ENCODE data around the gene CHPT1. TPM values are rescaled to one million over a fixed set of nuclear protein-coding genes. Genes with fewer than 3 reads are reported as not detected.

CHPT1 gene
- total and polyA plus RNA-seq, 12 donors: 42.2 to 215 (median 108) TPM

DNA sequence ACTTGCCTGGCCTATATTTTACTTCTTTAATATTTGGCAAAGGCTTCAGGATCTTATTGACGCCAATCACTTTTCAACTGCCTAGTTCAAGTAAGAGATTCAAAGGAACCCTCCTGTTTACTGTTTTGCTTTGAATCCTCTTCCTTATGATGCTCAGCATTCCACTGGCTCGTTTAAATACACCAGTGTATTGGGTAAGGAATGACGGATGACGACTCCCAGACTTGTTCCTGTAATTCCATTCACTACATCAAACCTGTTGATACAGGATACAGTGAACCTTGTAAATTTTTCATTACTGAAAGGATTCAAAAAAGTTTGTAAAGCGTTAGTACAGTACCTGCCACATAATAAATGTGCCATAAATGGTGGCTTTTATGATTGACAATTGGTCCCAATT lies 43.5 kb downstream of the CHPT1 start:
- 81 to 83% methylated on average over 5 of the region's 5 CpGs for WGBS, 2 donors
- ATAC-seq (no peak), DNase-seq (no peak)
- Histone ChIP-seq H3K27ac (no peak overlapping the region), H3K27me3 (no peaks in the 10 kb centered on the region), H3K4me1 (peaks cover 0 to 2% (median 0%) of the 10 kb centered on the region in 9 donors), H3K4me3 (no peak overlapping the region), H3K36me3 (peaks cover 0 to 98% (median 20%) of the 10 kb centered on the region in 9 donors), H3K9me3 (no peaks in the 10 kb centered on the region)
- TF ChIP-seq, protein P1, sequence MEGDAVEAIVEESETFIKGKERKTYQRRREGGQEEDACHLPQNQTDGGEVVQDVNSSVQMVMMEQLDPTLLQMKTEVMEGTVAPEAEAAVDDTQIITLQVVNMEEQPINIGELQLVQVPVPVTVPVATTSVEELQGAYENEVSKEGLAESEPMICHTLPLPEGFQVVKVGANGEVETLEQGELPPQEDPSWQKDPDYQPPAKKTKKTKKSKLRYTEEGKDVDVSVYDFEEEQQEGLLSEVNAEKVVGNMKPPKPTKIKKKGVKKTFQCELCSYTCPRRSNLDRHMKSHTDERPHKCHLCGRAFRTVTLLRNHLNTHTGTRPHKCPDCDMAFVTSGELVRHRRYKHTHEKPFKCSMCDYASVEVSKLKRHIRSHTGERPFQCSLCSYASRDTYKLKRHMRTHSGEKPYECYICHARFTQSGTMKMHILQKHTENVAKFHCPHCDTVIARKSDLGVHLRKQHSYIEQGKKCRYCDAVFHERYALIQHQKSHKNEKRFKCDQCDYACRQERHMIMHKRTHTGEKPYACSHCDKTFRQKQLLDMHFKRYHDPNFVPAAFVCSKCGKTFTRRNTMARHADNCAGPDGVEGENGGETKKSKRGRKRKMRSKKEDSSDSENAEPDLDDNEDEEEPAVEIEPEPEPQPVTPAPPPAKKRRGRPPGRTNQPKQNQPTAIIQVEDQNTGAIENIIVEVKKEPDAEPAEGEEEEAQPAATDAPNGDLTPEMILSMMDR (IDR thresholded peaks at IDR 0.05): no peak
- intact Hi-C loops (cut with DNase I): loop anchor here in 1 of 10 donors (10.0 kb wide), 1 partner anchor 326 kb away; no protein-coding TSS in a partner anchor

DNA sequence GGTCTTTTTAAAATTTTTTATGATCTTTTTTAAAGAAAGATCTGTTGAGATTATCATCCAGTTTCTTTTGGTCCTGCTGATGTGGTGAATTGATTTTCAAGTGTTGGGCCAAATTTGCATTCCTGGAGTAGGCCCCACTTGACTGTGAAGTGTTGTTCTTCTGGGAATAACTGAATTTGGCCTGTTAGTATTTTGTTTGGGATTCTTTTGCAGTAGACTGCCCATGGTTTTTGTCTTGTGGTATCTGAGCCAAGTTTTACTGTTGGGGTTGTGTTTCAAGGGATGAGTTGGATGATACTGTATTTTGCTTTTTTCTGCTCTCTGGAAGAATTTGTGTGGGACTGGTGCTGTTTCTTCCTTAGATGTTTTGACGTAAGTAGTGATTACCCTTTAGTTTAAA lies 45.8 kb downstream of the CHPT1 start:
- no peak for ATAC-seq
- Histone ChIP-seq H3K36me3 (peaks cover 0 to 98% (median 31%) of the 10 kb centered on the region in 9 donors), H3K4me1 (peaks cover 0 to 2% (median 0%) of the 10 kb centered on the region in 9 donors), H3K9me3 (no peaks in the 10 kb centered on the region), H3K27ac (peak overlapping the region in 1 of 10 donors; percentile 24), H3K27me3 (no peaks in the 10 kb centered on the region), H3K4me3 (no peak overlapping the region)
- WGBS, 2 donors: 76 to 88% methylated on average over 1 of the region's 1 CpG
- TF ChIP-seq, protein P1 (IDR thresholded peaks at IDR 0.05): no peak
- intact Hi-C loops (cut with DNase I): loop anchor here in 1 of 10 donors (10.0 kb wide), 1 partner anchor 328 kb away; no protein-coding TSS in a partner anchor
- DNase-seq: no peak

DNA sequence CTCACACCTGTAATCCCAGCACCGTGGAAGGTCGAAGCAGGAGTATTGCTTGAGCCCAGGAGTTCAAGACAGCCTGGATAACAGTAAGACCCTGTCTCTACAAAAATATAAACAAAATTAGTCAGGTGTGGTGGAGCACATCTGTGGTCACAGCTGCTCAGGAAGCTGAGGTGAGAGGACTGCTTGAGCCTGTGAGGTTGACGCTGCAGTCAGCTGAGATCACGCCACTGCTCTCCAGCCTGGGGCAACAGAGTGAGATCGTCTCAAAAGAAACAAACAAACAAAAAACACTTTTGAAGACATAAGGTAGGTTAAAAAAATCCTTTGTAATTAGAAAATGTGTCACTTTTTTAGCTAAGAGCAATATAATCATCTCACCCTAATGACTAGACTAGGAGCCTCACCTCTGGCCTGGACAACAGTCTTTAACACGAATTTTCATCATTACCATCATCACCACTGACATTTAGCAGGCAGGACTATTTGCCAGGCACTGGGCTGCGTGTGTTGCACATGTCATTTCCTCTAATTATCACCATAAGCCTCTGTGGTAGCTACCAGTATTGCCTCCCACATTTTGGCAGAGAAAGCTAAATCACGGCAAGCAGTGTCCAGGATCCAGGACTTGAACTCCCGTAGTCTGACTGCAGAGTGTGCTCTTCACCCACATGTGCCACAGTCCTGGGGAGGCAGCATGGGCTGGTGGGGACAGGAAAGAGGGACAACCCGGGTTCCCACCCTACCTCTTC lies 46.5 kb downstream of the CHPT1 start:
- Histone ChIP-seq H3K9me3 (no peaks in the 10 kb centered on the region), H3K27me3 (no peaks in the 10 kb centered on the region), H3K4me1 (peaks cover 0 to 2% (median 0%) of the 10 kb centered on the region in 9 donors), H3K36me3 (peaks cover 0 to 98% (median 33%) of the 10 kb centered on the region in 9 donors), H3K27ac (peak overlapping the region in 2 of 10 donors; percentile 3 to 24), H3K4me3 (no peak overlapping the region)
- TF ChIP-seq, protein P1 (IDR thresholded peaks at IDR 0.05): no peak
- no peak for DNase-seq
- intact Hi-C loops (cut with DNase I): loop anchor here in 1 of 10 donors (10.0 kb wide), 1 partner anchor 329 kb away; no protein-coding TSS in a partner anchor
- 74 to 80% methylated on average over 10 of the region's 10 CpGs for WGBS, 2 donors
- ATAC-seq: peak in 3 of 8 donors; percentile 20 to 37 (median 24)

DNA sequence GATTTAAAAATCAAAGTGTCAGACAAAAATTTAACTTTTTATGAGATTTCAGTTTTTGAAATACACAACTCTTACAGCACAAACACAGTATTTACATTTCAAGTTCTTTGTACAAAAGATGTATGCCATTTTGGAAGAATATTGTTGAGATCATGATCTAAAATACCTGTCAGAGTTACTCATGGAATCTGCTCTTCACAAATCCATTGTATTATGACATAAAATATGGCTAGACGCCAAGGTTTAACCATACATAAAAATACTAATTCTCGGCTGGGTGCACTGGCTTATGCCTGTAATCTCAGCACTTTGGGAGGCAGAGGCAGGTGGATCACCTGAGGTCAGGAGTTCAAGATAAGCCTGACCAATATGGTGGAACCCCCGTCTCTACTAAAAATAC lies 48.0 kb downstream of the CHPT1 start:
- no peaks in the 10 kb centered on the region for H3K9me3 ChIP-seq
- H3K36me3 ChIP-seq: peaks cover 0 to 99% (median 34%) of the 10 kb centered on the region in 9 donors
- TF ChIP-seq, protein P1 (IDR thresholded peaks at IDR 0.05): no peak
- H3K27me3 ChIP-seq: no peaks in the 10 kb centered on the region
- ATAC-seq: no peak
- 86 to 87% methylated on average over 3 of the region's 3 CpGs for WGBS, 2 donors
- peaks cover 0 to 2% (median 0%) of the 10 kb centered on the region in 9 donors for H3K4me1 ChIP-seq
- H3K27ac ChIP-seq: no peak overlapping the region
- H3K4me3 ChIP-seq: no peak overlapping the region
- intact Hi-C loops (cut with DNase I): loop anchor here in 1 of 10 donors (10.0 kb wide), 1 partner anchor 331 kb away; no protein-coding TSS in a partner anchor
- DNase-seq: no peak

All from heart right ventricle (tissue), 16 donors.